ENCODE results near the gene KIF2A.

- TF ChIP-seq CTCF (IDR thresholded peaks at IDR 0.05; ENCODE audit: borderline replicate concordance, extremely low read depth, low read length, poor library complexity, severe bottlenecking) (no peak), EZH2 (IDR thresholded peaks at IDR 0.05; ENCODE audit: borderline replicate concordance, low read depth, low read length, severe bottlenecking) (no peak)
Observed at GRCh38 chr5:62281411-62281810, 24.6 kb upstream of the KIF2A start.
